Rectal smooth muscle tissue (tissue), 1 donor: Measurements from ENCODE around the gene CASP3.

Experiments
- H3K27ac ChIP-seq: one replicate; pipeline ENCODE4 v1.7.0; 2013; ENCODE audit warnings: low read depth, low read length, inconsistent platforms
- H3K27me3 ChIP-seq: one replicate; pipeline ENCODE4 v1.7.0; 2013; ENCODE audit warnings: low read length; ENCODE audit not compliant: control insufficient read depth, insufficient read depth
- H3K36me3 ChIP-seq: one replicate; pipeline ENCODE4 v1.7.0; 2013; ENCODE audit warnings: low read length; ENCODE audit not compliant: control insufficient read depth, insufficient read depth
- H3K4me1 ChIP-seq: one replicate; pipeline ENCODE4 v1.7.0; 2013; ENCODE audit warnings: low read length; ENCODE audit not compliant: control insufficient read depth, insufficient read depth
- H3K4me3 ChIP-seq: one replicate; pipeline ENCODE4 v1.7.0; 2013; ENCODE audit warnings: low read length
- H3K9ac ChIP-seq: one replicate; pipeline ENCODE4 v1.7.0; 2013; ENCODE audit warnings: low read length

Gene CASP3

GRCh38 chr4:184675821-184676492 lies 26.7 kb upstream of the CASP3 start:
- H3K4me1 ChIP-seq: no peaks in the 10 kb centered on the region
- H3K4me3 ChIP-seq: no peak overlapping the region
- no peak overlapping the region for H3K9ac ChIP-seq
- H3K27me3 ChIP-seq: no peaks in the 10 kb centered on the region
- H3K36me3 ChIP-seq: peaks cover 7% of the 10 kb centered on the region
- no peak overlapping the region for H3K27ac ChIP-seq

GRCh38 chr4:184675018-184675417 lies 25.8 kb upstream of the CASP3 start:
- H3K4me3 ChIP-seq: no peak overlapping the region

GRCh38 chr4:184674011-184674410 lies 24.8 kb upstream of the CASP3 start:
- Histone ChIP-seq H3K36me3 (peaks cover 15% of the 10 kb centered on the region), H3K4me3 (no peak overlapping the region), H3K27ac (no peak overlapping the region), H3K9ac (no peak overlapping the region), H3K4me1 (no peaks in the 10 kb centered on the region), H3K27me3 (no peaks in the 10 kb centered on the region)

More at GRCh38 chr4:184675018-184675417, 25.8 kb upstream of the CASP3 start:
- H3K27me3 ChIP-seq: no peaks in the 10 kb centered on the region
- peaks cover 10% of the 10 kb centered on the region for H3K36me3 ChIP-seq
- H3K27ac ChIP-seq: no peak overlapping the region
- no peaks in the 10 kb centered on the region for H3K4me1 ChIP-seq
- H3K9ac ChIP-seq: no peak overlapping the region

- no peaks in the 10 kb centered on the region for H3K4me1 ChIP-seq
- H3K27ac ChIP-seq: no peak overlapping the region
- H3K36me3 ChIP-seq: peaks cover 15% of the 10 kb centered on the region
- H3K4me3 ChIP-seq: no peak overlapping the region
- H3K27me3 ChIP-seq: no peaks in the 10 kb centered on the region
- H3K9ac ChIP-seq: no peak overlapping the region
Measured at GRCh38 chr4:184672741-184673140, 23.5 kb upstream of the CASP3 start.

DNA sequence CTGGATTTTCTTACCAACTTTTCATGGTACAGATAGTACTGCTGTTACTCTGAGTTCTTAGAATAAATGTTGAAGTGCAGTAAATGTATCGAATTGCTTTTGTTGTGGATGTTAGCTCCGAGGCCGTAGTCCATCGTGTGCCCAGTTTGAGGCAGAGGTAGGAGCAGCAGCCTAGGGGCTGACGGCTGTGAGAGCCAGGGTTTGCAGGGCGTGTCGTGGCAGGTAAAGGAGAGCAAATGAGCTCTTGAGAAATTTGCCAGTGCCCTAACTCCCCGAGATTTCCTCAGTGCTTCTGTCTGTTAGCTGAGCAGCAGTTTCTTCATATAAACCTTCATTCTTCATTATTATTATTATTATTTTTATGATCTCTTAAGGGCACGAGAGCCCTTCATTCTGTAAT lies 21.9 kb upstream of the CASP3 start:
- Histone ChIP-seq H3K27ac (no peak overlapping the region), H3K9ac (no peak overlapping the region), H3K4me3 (no peak overlapping the region), H3K36me3 (peaks cover 15% of the 10 kb centered on the region), H3K27me3 (no peaks in the 10 kb centered on the region), H3K4me1 (no peaks in the 10 kb centered on the region)

DNA sequence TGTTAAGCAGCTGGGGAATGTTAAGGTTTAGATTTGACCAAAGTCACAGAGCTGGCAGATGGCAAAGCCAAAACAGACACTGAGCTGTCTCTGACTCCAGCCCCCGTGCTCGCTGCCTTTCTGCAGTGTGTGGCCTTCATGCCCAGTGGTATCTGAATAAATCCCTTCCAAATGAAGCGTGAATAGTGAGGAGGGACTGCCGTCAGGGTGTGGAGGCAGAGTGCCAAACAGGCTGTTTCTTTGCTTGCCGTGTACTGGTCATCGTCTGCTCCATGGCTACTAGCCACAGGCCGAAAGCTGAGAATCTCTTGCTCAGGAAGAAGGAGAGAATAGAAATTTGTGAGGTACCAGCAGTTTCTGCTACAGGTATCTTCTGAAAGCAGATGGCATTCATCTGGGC lies 20.0 kb upstream of the CASP3 start:
- no peaks in the 10 kb centered on the region for H3K4me1 ChIP-seq
- peaks cover 15% of the 10 kb centered on the region for H3K36me3 ChIP-seq
- H3K9ac ChIP-seq: no peak overlapping the region
- H3K27me3 ChIP-seq: no peaks in the 10 kb centered on the region
- H3K4me3 ChIP-seq: no peak overlapping the region
- no peak overlapping the region for H3K27ac ChIP-seq

GRCh38 chr4:184668511-184669114 lies 19.4 kb upstream of the CASP3 start:
- H3K27me3 ChIP-seq: no peaks in the 10 kb centered on the region

GRCh38 chr4:184668096-184668495 lies 18.8 kb upstream of the CASP3 start:
- H3K4me3 ChIP-seq: no peak overlapping the region
- H3K36me3 ChIP-seq: peaks cover 8% of the 10 kb centered on the region
- H3K27me3 ChIP-seq: no peaks in the 10 kb centered on the region
- H3K27ac ChIP-seq: no peak overlapping the region
- no peak overlapping the region for H3K9ac ChIP-seq
- H3K4me1 ChIP-seq: no peaks in the 10 kb centered on the region

More at GRCh38 chr4:184668511-184669114, 19.4 kb upstream of the CASP3 start:
- Histone ChIP-seq H3K27ac (no peak overlapping the region), H3K36me3 (peaks cover 9% of the 10 kb centered on the region), H3K4me1 (no peaks in the 10 kb centered on the region), H3K9ac (no peak overlapping the region), H3K4me3 (no peak overlapping the region)

DNA sequence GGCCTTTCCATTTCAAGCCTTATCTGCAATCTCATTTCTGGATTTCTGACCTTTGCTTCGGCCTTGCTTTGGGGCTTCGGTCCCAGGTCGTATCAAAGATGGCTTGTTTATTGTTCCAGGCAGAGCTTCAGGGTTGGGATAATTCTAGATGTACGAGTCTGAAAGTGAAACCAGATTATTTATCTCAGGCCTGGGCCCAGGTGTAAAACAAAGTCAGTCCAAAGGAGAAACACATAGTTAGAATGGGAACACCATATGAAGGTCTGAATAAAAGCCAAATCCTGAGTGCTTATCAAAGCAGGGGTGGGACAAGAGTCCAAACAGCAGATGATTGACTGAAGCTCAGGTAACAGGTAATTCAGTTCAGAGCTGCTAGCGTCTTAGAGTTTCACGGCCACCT lies 17.4 kb upstream of the CASP3 start:
- Histone ChIP-seq H3K4me3 (no peak overlapping the region), H3K27ac (no peak overlapping the region), H3K4me1 (no peaks in the 10 kb centered on the region), H3K36me3 (peaks cover 8% of the 10 kb centered on the region), H3K9ac (no peak overlapping the region), H3K27me3 (no peaks in the 10 kb centered on the region)

- Histone ChIP-seq H3K9ac (no peak overlapping the region), H3K4me3 (no peak overlapping the region), H3K27me3 (no peaks in the 10 kb centered on the region), H3K36me3 (peaks cover 4% of the 10 kb centered on the region), H3K4me1 (no peaks in the 10 kb centered on the region), H3K27ac (no peak overlapping the region)
Measured at GRCh38 chr4:184664445-184665210, 15.4 kb upstream of the CASP3 start.

- no peak overlapping the region for H3K4me3 ChIP-seq
- no peaks in the 10 kb centered on the region for H3K36me3 ChIP-seq
- no peak overlapping the region for H3K27ac ChIP-seq
Measured at GRCh38 chr4:184662236-184662635, 13.0 kb upstream of the CASP3 start.

DNA sequence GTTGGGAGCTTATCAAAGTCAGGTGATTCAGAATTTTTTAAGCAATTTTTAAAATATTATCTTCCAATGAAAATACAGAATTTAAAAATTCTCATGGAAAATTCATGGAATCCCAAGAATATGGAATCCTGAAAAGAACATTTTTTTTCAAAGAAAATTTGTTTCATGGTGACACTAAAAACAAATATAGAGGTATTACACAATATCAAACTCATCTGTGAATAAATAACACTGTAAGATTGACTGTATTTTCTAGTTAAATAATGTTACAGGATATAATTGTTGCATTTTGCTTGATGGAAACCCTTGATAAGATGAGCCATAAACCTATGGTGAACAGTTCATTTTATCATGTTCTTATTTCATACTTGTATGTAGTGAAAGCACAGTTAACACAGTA lies 11.7 kb upstream of the CASP3 start:
- no peaks in the 10 kb centered on the region for H3K36me3 ChIP-seq
- no peaks in the 10 kb centered on the region for H3K27me3 ChIP-seq
- H3K9ac ChIP-seq: no peak overlapping the region
- H3K27ac ChIP-seq: no peak overlapping the region
- H3K4me1 ChIP-seq: no peaks in the 10 kb centered on the region
- H3K4me3 ChIP-seq: no peak overlapping the region

More at GRCh38 chr4:184662236-184662635, 13.0 kb upstream of the CASP3 start:
- Histone ChIP-seq H3K9ac (no peak overlapping the region), H3K4me1 (no peaks in the 10 kb centered on the region), H3K27me3 (no peaks in the 10 kb centered on the region)
